Cardiac septum (tissue), 1 donor: ENCODE measurements around the gene GAS2L1. TPM values are rescaled to one million over a fixed set of nuclear protein-coding genes. Genes with fewer than 3 reads are reported as not detected.
A peak's percentile ranks its signal among the peaks of the same experiment; 100 is the strongest.
"Not testable (repeated sequence)": the region's sequence is repeated elsewhere in the genome, so short reads cannot be mapped to it uniquely, and the experiment has no call there.

Experiments used
- DNase-seq: peaks from one replicate; pipeline ENCODE4 v3.0.0-alpha.2; 2020; ENCODE audit warnings: low spot score
- intact Hi-C: fragments of 100-400 bp; cut with DNase I; formaldehyde crosslinking; loops from one replicate; pipeline ENCODE4 v1.14.0; 2022
- total RNA-seq: library from RNA; stranded (reverse); fragmentation: NEBNext Ultra II Directional; extraction: Animal tissue kit (Norgen Biotek cat#: 25700); gene quantifications from one replicate; pipeline ENCODE4 v1.2.1, GENCODE V29; 2021
- donor health status: DM: no; HTN: no; CAD: no.

Gene GAS2L1
- total RNA-seq, 1 donor from 2014 or later = 13.0 TPM

GRCh38 chr22:29336751-29337490, 30.5 kb downstream of the GAS2L1 start:
- intact Hi-C loops = no loop called here
- DNase-seq = no peak

DNA sequence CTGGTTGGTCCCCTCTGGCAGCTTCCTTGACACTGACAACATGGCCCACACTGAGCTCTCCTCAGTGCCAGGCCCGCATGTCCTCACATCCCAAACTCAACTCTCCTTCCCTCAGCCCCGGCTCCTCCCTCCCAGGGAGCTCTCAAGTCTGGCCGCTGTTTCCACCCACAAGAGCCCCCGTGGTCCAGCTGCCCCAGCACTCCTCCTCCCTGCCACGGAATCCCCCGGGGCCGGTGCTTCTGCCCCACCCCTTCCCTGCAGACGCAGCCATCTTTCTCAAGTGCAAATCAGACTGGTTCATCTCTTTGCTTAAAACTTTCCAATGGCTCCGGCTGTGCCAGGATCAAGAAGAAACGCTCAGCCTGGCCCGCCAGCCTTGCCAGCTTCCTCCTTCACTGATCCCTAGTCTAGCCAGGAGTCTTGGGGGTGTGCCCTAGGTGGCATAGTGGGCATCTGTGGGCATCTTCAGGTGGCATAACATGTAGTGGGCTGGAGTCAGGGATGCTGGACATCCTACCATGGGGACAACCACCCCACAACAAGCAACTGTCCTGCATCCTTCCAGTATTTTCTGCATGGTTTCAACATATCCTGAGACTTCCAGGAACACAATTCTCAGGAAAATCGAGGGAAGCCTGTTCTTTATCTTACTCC, 31.3 kb downstream of the GAS2L1 start:
- intact Hi-C loops = no loop called here
- DNase-seq = no peak

DNA sequence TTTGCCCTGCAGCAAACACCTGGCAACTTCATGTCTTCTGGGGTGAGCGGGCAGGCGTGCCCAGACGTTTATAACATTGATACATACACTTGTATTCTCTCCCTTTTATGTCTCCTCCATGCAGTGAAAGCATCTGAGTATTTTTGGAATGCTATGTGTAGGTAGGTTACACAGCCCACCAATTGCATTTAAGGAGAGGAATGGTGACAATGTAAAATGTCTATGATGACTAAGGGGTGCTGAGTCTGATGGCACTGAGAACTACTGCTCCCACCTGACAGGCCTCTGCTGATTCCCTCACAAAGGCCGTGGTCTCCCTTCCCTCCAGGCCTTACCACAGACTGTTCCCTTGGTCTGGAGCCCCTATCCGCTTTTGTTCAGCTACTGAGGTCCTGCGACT, 31.9 kb downstream of the GAS2L1 start:
- intact Hi-C loops = no loop called here
- no peak for DNase-seq

DNA sequence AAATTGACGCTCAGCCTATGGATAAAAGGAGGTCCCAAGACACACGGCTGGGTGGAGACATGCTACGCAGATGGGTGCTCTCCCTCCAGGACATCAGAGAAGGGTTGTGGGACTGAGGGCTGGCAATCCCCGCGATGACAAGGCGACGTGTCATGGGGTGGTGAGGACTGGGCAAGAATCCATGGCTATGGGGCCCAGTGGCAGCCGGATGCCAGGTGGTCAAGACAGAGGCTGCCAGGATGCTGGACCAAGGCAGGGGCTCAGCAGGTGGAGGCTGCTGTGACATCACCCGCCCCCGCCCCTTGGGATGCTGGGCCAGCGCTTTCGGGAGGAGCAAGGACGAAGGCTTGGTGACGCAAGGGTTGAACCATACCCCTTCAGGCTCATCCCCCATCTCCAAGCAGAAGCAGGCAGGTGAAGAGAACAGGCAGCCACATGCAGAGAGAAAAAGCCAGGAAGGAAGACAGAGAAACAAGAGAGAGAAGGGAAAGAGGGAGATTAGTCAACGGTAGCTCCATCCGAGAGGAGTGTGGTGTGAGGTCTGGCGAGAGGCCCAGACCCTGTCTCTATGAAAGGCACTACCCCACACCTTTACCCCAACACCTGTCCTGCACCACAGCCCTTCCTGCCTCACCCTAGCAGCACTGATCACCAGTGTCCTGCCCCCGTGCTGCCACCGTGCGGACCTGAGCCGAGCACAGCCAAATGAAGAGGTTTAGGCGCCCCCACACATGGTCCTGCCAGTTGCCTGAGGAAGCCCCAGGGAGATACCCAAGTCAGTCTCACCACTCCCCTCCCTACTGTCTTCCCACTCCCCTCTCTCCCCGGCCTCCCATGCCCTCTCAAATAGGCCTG, 33.2 kb downstream of the GAS2L1 start:
- intact Hi-C loops = no loop called here

DNA sequence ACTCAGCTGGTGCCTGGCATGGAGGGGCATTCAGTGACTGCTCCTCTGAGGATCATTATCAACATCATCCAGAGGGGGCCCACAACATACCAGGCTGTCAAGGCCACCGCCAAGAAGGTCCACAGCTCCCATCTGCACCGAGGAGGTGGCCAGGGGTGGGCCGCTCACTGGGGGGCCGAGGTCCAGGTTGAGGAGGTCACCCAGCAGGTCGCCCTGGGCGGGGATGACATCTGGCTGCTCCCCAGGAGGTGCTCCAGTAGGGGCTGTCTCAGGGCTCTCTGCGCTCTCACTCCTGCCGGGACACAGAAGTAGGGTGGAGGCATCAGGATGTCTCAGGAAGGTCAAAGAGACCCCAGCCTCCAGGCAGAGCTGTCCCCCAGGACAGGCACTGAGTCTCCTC, 34.1 kb downstream of the GAS2L1 start:
- no peak for DNase-seq
- intact Hi-C loops = no loop called here

More for the DNA sequence above, 33.2 kb downstream of the GAS2L1 start:
- DNase-seq = no peak

GRCh38 chr22:29341056-29341848, 34.8 kb downstream of the GAS2L1 start:
- intact Hi-C loops = no loop called here
- DNase-seq = no peak

DNA sequence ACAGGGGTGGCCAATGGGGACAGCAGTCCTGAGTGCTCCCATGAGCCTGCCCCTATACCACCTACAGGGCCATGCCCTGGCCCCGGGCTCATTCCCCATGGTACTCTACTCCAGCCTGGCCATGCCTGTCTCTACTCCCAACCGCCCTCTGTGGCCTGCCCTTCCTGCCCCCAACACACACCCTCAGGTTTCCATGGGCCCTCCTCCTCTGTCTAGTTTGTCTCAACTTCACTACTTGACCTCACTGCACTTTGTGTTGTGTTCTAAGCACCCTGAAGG, 35.3 kb downstream of the GAS2L1 start:
- intact Hi-C loops = no loop called here
- no peak for DNase-seq

GRCh38 chr22:29342177-29342576, 35.7 kb downstream of the GAS2L1 start:
- intact Hi-C loops = no loop called here
- no peak for DNase-seq

GRCh38 chr22:29342577-29343312, 36.3 kb downstream of the GAS2L1 start:
- intact Hi-C loops = no loop called here
- DNase-seq = no peak

DNA sequence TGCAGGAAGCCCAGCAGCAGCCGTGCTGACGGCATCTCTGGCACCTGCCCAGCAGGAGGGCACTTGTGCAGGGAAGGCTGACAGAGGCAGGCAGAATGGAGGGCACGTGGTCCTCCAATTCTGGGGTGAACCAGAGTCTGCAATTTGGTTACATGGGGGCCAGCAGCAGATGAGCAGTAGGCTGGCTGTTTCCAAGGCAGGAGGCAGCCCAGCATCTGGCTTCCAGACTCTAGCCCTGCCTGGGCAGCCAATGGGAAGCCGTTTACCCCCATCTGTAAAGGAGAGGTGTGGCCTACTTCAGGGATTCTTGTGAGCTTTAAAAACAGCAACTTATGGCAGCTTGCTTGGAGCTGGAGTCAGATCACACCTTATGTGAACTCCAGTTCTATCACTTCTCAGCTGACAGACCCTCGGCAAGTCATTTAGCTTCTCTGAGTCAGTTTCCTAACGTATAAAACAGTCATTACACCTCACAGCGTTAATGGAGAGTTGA, 36.9 kb downstream of the GAS2L1 start:
- intact Hi-C loops = no loop called here
- peak; percentile 82 for DNase-seq

- intact Hi-C loops = no loop called here
- no peak for DNase-seq
These were observed 37.7 kb downstream of the GAS2L1 start for GRCh38 chr22:29344137-29344536.

GRCh38 chr22:29344889-29345288, 38.4 kb downstream of the GAS2L1 start:
- DNase-seq, intact Hi-C loops: not testable (repeated sequence)

DNA sequence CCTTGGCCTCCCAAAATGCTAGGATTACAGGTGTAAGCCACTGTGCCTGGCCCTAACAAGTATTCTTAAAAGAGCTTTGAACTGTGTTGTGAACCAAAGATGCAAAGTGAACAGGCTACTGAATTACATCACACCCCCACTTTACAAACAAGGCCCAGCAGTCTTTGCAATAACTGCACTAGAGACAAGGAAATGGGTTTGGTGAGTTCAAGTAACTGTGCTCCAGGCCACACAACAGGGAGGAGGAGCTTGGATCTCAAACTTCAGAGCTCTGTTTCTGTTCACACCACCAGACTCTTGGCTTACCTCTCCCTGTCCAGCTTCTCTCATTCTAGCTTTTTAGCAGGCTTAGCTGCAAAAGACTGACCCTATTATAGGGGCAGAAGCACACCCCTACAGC, 39.5 kb downstream of the GAS2L1 start:
- intact Hi-C loops = no loop called here
- DNase-seq = no peak

DNA sequence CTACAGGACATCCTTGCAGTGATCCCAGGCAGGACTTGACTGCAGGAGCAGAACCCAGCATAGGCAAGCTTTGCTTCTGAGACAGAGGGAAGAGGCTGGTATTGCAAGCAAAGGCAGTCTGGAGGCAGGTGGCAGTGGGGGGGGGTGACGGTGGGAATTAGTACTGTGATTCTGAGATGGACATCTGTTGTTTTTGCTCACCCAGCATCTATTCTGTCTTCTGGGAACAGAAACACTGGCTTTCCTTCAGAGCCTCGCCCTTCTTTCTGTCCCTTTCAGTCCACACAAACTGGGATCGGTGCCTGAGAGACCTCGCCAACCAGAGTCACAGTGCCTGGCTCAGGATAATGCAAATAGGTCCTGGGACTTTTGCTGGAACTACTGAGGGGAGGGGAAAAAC, 40.2 kb downstream of the GAS2L1 start:
- DNase-seq = no peak
- intact Hi-C loops = no loop called here

- DNase-seq = no peak
- intact Hi-C loops = no loop called here
These were observed 41.6 kb downstream of the GAS2L1 start for GRCh38 chr22:29348041-29348440.

GRCh38 chr22:29348956-29349355, 42.5 kb downstream of the GAS2L1 start:
- intact Hi-C loops = no loop called here
- DNase-seq = no peak

GRCh38 chr22:29351042-29351441, 44.6 kb downstream of the GAS2L1 start:
- no peak for DNase-seq
- intact Hi-C loops = no loop called here

- intact Hi-C loops = no loop called here
- no peak for DNase-seq
These were observed 45.4 kb downstream of the GAS2L1 start for GRCh38 chr22:29351891-29352290.

DNA sequence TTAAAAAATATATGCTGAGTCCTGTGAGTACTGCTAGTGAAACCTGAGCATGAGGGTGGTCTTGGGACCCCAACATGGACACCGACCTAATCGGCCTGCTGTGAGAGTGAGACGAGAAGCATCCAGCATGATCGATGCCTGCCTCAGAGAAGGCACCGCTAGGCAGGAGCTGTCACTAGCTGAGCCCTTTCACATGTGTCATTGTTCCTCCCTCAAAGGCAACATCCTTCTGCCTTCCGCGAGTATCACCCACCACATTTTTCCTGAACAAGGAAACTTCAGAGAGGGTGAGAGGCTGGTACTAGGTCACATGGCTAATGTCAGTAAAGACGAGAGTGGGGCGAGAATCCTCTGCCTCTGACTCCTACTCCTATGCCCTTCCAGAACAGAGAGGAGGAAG, 46.3 kb downstream of the GAS2L1 start:
- intact Hi-C loops = no loop called here

More for the DNA sequence above, 46.3 kb downstream of the GAS2L1 start:
- no peak for DNase-seq
